GM12878 (cell line): ENCODE measurements around the gene ECEL1. TPM values are rescaled to one million over a fixed set of nuclear protein-coding genes. Genes with fewer than 3 reads are reported as not detected.

Experiments used
- DPF2 ChIP-seq: fragments of 450-650 bp; IDR thresholded peaks from 2 replicates; pipeline ENCODE4 v1.6.1; 2017; ENCODE audit warnings: mild to moderate bottlenecking
- FOS ChIP-seq: IDR thresholded peaks from 3 replicates; pipeline ENCODE4 v1.6.1; 2011; ENCODE audit warnings: borderline replicate concordance; ENCODE audit not compliant: insufficient read length; ENCODE audit errors: extremely low read depth
- FOXK2 ChIP-seq: fragments of 450-650 bp; IDR thresholded peaks from 2 replicates; pipeline ENCODE4 v1.6.1; 2017; ENCODE audit warnings: mild to moderate bottlenecking, moderate library complexity
- NR2C2 ChIP-seq: IDR thresholded peaks from 2 replicates; pipeline ENCODE4 v1.6.1; 2011; ENCODE audit warnings: borderline replicate concordance, low read depth; ENCODE audit not compliant: control insufficient read depth, insufficient read length
- RAD51 ChIP-seq: fragments of 450-650 bp; IDR thresholded peaks from 2 replicates; pipeline ENCODE4 v1.6.1; 2016; ENCODE audit warnings: moderate library complexity, mild to moderate bottlenecking, inconsistent platforms
- SRF ChIP-seq, 2 experiments: IDR thresholded peaks; 2 replicates each; pipeline ENCODE4 v1.6.1; 2011; ENCODE audit warnings: low read depth in 2 of 2, low read length in 2 of 2, mild to moderate bottlenecking in 1 of 2, moderate library complexity in 1 of 2
- polyA plus RNA-seq, 11 experiments: library from polyadenylated mRNA; depleted of rRNA in 4 of 11; unstranded in 6 of 11; stranded (reverse) in 5 of 11; fragments of >200 nt; fragmentation: Nextera tagmentation in 4 of 11; fragmentation: Illumina TruSeq in 1 of 11; extraction: Ambion mirVana in 4 of 11; extraction: Trizol in 1 of 11; gene quantifications; 1 replicate in 1 of 11; 2 replicates in 10 of 11; pipeline versions ENCODE4 v1.2.1 to v1.2.3, GENCODE V29; 2011 to 2016; ENCODE audit warnings: inconsistent platforms in 2 of 11, missing spikeins in 2 of 11, low read depth in 1 of 11
- total RNA-seq, 4 experiments: library from RNA; depleted of rRNA in 3 of 4; stranded (reverse); fragments of >200 nt in 3 of 4; fragmentation: Illumina TruSeq in 1 of 4; extraction: Trizol in 1 of 4; gene quantifications; 2 replicates each; pipeline versions ENCODE4 v1.2.1 to v1.2.3, GENCODE V29; 2013 to 2021
- TF ChIP-seq, protein P1 (sequence below): IDR thresholded peaks from 2 replicates; pipeline ENCODE4 v1.6.1; 2012; ENCODE audit warnings: mild to moderate bottlenecking, low read depth, low read length
- TF ChIP-seq, protein P2 (sequence below): fragments of 450-650 bp; IDR thresholded peaks from 2 replicates; pipeline ENCODE4 v1.6.1; 2016; ENCODE audit warnings: mild to moderate bottlenecking, moderate library complexity, borderline replicate concordance

Gene ECEL1
- total and polyA plus RNA-seq, 10 of the 15 experiments (the other 5 are each of a cell fraction or from before 2014, with no cell fraction given): not detected

DNA sequence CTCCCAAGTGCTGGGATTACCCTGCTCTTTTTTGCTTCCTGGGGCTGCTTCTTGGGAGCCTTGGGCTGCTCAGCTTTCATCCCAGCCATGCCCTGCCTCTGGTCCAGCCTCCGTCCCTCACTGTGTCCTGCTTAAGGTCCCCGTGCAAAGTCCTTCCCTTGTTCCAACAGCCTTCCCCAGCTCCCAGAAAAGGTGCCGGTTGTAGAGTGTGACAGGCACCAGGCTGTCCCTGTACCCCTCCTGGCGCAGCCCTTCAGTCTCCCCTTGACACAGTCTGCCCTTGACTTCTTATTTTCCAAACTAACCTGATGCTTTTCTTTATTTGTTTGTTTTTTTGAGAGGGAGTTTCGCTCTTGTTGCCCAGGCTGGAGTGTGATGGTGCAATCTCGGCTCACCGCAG is 51.8 kb downstream of the ECEL1 start (continued):
- TF ChIP-seq FOXK2: no peak
- TF ChIP-seq, protein P1, sequence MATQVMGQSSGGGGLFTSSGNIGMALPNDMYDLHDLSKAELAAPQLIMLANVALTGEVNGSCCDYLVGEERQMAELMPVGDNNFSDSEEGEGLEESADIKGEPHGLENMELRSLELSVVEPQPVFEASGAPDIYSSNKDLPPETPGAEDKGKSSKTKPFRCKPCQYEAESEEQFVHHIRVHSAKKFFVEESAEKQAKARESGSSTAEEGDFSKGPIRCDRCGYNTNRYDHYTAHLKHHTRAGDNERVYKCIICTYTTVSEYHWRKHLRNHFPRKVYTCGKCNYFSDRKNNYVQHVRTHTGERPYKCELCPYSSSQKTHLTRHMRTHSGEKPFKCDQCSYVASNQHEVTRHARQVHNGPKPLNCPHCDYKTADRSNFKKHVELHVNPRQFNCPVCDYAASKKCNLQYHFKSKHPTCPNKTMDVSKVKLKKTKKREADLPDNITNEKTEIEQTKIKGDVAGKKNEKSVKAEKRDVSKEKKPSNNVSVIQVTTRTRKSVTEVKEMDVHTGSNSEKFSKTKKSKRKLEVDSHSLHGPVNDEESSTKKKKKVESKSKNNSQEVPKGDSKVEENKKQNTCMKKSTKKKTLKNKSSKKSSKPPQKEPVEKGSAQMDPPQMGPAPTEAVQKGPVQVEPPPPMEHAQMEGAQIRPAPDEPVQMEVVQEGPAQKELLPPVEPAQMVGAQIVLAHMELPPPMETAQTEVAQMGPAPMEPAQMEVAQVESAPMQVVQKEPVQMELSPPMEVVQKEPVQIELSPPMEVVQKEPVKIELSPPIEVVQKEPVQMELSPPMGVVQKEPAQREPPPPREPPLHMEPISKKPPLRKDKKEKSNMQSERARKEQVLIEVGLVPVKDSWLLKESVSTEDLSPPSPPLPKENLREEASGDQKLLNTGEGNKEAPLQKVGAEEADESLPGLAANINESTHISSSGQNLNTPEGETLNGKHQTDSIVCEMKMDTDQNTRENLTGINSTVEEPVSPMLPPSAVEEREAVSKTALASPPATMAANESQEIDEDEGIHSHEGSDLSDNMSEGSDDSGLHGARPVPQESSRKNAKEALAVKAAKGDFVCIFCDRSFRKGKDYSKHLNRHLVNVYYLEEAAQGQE: no peak
- no peak for TF ChIP-seq NR2C2
- TF ChIP-seq, protein P2, sequence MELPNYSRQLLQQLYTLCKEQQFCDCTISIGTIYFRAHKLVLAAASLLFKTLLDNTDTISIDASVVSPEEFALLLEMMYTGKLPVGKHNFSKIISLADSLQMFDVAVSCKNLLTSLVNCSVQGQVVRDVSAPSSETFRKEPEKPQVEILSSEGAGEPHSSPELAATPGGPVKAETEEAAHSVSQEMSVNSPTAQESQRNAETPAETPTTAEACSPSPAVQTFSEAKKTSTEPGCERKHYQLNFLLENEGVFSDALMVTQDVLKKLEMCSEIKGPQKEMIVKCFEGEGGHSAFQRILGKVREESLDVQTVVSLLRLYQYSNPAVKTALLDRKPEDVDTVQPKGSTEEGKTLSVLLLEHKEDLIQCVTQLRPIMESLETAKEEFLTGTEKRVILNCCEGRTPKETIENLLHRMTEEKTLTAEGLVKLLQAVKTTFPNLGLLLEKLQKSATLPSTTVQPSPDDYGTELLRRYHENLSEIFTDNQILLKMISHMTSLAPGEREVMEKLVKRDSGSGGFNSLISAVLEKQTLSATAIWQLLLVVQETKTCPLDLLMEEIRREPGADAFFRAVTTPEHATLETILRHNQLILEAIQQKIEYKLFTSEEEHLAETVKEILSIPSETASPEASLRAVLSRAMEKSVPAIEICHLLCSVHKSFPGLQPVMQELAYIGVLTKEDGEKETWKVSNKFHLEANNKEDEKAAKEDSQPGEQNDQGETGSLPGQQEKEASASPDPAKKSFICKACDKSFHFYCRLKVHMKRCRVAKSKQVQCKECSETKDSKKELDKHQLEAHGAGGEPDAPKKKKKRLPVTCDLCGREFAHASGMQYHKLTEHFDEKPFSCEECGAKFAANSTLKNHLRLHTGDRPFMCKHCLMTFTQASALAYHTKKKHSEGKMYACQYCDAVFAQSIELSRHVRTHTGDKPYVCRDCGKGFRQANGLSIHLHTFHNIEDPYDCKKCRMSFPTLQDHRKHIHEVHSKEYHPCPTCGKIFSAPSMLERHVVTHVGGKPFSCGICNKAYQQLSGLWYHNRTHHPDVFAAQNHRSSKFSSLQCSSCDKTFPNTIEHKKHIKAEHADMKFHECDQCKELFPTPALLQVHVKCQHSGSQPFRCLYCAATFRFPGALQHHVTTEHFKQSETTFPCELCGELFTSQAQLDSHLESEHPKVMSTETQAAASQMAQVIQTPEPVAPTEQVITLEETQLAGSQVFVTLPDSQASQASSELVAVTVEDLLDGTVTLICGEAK: no peak
- TF ChIP-seq SRF (IDR thresholded peaks at IDR 0.05; ENCODE audit: low read depth in 2 of 2, low read length in 2 of 2): no peak
- TF ChIP-seq FOS: no peak
- no peak for TF ChIP-seq DPF2
- no peak for TF ChIP-seq RAD51
